Fibroblast of skin of abdomen (primary cell): ENCODE data around the gene CYTH3.

Experiments
- DNase-seq: peaks from one replicate; pipeline ENCODE4 v3.0.0-alpha.2; 2013

The CYTH3 gene

DNA sequence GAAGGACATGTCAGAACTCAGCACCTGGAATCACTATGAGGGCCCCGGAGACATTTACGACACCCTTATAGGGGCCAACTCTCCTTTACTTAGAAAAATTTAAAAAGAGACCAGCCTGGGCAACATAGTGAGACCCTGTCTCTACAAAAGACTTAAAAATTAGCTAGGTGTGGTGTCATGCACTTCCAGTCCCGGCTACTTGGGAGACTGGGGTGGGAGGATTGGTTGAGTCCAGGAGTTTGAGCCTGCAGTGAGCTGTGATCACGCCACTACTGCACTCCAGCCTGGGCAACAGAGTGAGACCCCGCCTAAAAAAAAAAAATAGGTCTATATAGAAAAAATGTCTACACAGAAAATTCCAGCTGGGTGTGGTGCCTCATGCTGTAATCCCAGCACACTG lies 7.5 kb upstream of the CYTH3 start:
- DNase-seq: no peak

DNA sequence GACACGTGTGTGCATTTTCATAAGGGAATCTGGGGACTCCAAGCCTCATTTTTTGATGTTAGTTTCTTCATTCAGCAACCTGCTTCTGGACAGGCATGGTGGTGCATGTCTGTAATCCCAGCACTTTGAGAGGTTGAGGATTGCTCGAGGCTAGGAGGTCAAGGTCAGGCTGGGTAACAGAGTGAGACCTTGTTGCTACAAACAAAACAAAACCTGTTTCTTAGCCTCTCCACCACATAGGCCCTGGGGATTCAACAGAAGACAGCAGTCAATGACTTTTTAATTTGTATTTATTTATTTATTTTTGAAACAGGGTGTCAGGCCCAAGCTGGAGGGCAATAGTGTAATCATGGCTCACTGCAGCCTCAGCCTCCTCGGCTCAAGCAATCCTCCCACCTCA lies 6.9 kb upstream of the CYTH3 start:
- DNase-seq: no peak

DNA sequence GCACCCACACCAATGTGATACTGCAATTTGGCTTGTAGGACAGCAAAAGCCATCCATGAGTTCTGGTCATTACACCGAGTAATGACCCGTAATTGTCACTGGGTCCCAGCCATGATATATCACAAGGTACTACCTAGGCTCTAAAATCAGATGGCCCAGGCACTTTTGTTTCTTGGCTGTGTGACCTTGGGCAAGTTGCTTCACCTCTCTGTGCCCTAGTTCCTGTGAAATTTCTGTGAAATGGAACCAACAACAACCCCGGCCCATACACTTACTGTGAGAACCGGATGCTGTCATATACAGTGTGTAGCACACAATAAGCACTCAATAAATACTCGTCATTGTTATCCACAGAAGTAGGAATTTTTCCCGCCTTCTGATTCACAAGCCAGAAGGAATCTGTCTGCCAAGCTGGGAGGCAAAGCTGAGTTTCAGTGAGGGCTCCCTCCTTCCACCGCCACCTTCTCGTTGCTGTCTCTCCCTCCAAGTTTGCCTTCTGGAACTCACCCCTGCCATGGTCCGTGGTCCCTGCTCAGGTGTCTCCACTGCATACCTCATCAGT lies 6.4 kb upstream of the CYTH3 start:
- peak; percentile 47 for DNase-seq

DNA sequence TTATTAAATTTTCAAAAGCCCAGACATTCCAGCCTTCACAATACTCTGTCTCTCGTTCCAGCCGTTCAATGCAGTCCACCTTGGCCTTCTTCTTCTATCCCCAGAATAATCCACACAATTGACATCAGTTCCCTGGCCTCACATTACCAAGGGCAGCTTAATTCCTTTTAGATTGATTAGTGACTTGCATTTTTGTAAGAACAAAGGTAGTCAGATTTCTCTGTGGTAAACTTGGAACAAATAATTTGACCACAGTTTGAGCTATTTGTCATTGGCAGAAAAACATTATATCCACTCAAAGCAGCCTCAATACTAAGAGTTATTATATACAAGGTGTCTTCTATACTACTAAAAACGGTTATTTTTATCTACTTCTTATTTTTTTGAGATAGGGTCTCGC lies 5.1 kb upstream of the CYTH3 start:
- no peak for DNase-seq

GRCh38 chr7:6276911-6277408 lies 4.5 kb upstream of the CYTH3 start:
- DNase-seq: no peak

- peak; percentile 65 for DNase-seq
Observed at GRCh38 chr7:6274743-6275142, 2.3 kb upstream of the CYTH3 start.

- no peak for DNase-seq
Observed at GRCh38 chr7:6273917-6274630, 1.6 kb upstream of the CYTH3 start.

DNA sequence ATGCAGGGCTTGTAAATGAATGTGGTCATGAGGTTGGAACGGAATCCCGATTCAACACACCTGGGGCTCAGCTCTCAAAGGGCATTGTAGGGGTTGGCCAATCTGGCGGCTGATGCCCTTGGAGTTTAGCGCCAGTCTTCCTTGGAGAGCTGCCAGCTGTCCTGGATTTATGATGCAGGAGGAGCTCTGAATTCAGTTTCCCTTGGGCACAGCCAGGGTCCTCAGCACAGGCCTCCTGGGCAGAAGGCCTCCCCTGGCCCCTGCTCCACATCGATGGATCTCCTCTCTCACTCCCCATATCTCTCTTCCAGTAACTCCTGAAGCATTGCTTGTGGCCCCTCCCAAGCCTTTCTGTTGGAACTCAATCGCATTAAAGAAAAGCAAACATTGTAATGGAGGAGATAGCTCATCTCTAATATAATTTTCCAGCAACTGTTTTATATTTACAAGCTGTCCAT lies 985 bp upstream of the CYTH3 start:
- no peak for DNase-seq

DNA sequence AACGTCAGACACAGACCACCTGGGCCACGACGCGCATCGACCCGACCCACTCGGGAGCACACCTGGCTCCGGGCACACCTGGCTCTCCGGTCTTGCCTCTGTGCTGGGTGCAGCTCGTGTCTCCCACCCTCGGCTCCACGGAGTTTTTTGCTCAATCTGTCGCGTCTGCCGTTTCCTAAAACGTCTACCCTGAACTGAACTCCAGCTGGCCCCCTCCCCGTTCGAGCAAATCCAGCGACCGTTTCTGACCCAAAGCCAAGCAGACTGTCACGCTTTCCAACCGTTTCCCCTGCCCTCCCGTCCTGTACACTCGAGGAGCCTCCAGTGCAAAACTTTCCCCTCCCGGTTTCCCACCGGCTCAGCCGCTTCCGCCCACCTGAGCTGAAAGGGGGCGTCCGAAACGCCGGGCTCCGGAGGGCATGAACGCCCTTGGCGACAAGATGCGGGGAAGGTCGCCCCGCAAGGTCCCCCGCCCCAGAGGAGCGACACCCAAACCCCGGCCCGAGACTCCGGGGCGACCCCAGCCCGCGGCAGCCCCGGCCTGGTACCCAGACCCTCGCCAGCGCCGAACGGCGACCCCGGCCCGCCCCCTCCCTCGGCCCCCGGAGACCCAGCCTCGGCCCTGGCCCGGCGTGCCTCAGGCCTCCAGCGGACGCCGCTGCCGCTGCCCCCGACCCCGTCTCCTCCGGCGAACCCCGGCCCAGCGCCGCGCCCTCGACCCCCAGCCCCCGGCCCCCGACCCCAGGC lies 557 bp downstream of the CYTH3 start:
- DNase-seq: no peak

- DNase-seq: no peak
Observed at GRCh38 chr7:6271060-6271658, 1.3 kb downstream of the CYTH3 start.

- no peak for DNase-seq
Observed at GRCh38 chr7:6269527-6269926, 2.9 kb downstream of the CYTH3 start.

DNA sequence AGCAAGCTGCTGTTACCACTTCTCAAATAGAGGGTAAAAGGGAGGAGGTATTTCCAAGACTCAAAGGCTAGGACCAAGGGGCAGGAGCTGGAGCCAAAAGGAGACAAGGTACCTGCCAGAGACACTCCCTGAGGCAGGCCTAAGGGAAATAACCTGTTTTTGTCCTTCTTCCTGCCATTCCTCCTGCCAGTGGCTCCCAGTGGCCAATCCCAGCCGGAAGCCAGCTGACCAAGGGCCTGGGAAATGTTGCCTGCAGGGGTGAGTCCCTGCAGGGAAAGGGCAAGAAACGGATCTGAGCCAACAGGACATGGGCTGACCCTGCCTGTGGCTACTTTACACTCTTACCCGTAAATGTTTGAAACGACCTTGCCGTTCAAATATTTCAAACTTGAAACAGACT lies 3.5 kb downstream of the CYTH3 start:
- DNase-seq: no peak

DNA sequence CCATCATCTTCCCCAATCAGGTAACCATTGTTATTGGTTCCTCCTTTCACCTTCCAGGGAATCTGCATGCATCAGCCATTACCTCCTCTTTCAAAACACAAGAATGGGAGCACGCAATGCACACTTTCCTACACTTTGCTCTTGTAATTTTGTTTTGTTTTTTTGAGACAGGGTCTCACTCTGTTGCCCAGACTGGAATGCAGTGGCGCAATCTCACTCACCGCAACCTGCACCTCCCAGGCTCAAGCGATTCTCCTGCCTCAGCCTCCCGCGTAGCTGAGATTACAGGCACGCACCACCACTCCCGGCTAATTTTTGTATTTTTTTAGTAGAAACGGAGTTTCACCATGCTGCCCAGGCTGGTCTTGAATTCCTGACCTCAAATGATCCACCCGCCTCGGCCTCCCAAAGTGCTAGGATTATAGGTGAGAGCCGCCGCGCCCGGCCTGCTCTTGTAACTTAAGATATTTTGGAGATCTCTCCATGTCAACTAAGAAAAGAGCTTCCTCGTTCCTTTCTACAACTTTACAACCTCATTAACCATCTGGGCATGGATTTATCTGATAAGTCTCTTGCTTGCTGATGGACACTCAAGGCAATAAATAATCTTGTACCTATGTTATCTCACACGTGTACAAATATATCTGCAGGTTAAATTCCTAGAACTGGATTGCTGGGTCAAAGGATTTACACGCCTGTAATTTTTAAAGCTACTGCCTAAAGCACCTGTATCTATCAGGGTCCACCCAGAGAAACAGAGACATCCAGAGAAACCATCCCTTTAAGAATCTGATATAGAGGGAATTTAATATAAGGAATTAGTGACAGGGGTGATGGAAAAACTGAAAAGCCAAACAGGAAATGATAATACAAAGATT lies 4.2 kb downstream of the CYTH3 start:
- no peak for DNase-seq

DNA sequence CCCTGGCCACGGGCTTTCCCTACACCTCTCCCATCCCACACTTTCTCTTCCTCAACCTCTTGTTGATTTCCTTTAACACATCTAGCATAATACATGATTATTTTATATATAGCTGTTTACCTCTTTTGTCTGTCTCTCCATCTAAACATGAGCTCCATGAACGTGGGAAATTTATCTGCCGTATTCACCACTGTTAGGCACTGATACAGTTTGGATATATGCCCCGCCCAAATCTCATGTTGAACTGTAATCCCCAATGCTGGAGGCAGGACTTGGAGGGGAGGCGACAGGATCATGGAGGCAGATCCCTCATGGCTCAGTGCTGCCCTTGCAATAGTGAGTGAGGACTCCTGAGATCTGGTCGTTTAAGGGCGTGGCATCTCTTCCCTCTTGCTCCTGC lies 5.7 kb downstream of the CYTH3 start:
- DNase-seq: no peak

DNA sequence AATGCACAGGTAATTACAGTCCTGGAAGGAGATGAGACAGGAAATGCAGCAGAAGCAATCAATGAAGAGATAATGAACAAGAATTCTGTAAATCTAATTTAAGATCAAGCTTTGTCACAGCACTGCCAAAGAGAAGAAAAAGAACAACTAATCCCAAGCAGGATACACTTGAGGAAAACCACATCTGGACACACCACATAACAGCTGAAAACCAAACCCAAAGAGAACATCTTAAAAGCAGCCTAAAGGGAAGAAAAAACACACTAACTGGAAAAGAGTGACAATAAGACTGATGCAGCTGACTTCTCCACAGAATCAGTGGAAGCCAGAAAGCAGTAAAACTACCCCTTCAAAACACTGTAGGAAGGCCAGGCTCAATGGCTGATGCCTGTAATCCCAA lies 10.2 kb downstream of the CYTH3 start:
- no peak for DNase-seq

DNA sequence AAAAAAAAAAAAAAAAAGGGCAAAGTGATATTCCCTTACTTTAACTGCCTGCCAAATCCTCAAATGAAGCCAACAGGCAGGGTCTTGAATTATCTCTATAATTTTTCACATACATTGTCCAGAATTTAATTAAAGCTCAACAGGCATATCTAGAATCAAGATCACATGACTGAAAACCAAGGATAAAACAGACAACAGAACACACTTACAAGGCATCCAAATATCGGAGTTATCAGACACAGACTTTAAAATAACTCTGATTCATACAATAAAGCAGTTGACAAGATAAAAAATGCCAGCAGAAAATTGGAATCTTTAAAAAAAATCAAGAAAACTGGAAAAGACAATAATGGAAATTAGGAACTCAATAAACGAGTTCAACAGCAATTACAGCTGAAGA lies 10.7 kb downstream of the CYTH3 start:
- no peak for DNase-seq

GRCh38 chr7:6260291-6261187 lies 11.9 kb downstream of the CYTH3 start:
- DNase-seq: peak; percentile 79

- DNase-seq: no peak
Observed at GRCh38 chr7:6259257-6259656, 13.2 kb downstream of the CYTH3 start.

- peak; percentile 83 for DNase-seq
Observed at GRCh38 chr7:6258440-6259182, 13.8 kb downstream of the CYTH3 start.

DNA sequence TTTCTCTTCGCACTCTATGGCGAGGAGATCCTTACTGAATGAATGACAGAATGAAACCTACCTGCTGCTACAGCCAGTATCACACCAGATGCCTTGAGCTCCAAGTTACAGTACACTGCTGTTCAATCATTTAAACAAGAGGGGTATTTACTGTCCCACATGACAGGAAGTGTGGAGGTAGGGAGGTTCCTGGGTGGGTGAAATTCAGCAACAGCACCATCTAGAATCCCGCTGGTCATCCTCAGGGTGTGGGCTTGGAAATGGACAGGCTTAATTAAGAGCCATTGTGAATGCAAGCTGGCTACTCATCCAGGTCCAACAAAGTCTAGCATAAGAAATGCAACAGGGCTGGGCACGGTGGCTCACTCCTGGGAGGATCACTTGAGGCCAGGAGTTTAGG lies 14.7 kb downstream of the CYTH3 start:
- no peak for DNase-seq
